Ishikawa (cell line): ENCODE measurements around the gene RAP1GAP.

Experiments used
- CEBPB ChIP-seq: IDR thresholded peaks from 2 replicates; pipeline ENCODE4 v1.6.1; 2012
- EGR1 ChIP-seq: IDR thresholded peaks from 2 replicates; pipeline ENCODE4 v1.6.1; 2012
- EP300 ChIP-seq: IDR thresholded peaks from 2 replicates; pipeline ENCODE4 v1.6.1; 2012; ENCODE audit warnings: borderline replicate concordance
- NFIC ChIP-seq: IDR thresholded peaks from 2 replicates; pipeline ENCODE4 v1.6.1; 2012
- RAD21 ChIP-seq: IDR thresholded peaks from 2 replicates; pipeline ENCODE4 v1.6.1; 2012; ENCODE audit warnings: low read depth
- TAF1 ChIP-seq: IDR thresholded peaks from 2 replicates; pipeline ENCODE4 v1.6.1; 2012; ENCODE audit warnings: low read depth, mild to moderate bottlenecking
- ZBTB7A ChIP-seq: IDR thresholded peaks from 2 replicates; pipeline ENCODE4 v1.6.1; 2012; ENCODE audit warnings: low read depth
- TF ChIP-seq, protein P1 (sequence below): IDR thresholded peaks from 2 replicates; pipeline ENCODE4 v1.6.1; 2012

DNA sequence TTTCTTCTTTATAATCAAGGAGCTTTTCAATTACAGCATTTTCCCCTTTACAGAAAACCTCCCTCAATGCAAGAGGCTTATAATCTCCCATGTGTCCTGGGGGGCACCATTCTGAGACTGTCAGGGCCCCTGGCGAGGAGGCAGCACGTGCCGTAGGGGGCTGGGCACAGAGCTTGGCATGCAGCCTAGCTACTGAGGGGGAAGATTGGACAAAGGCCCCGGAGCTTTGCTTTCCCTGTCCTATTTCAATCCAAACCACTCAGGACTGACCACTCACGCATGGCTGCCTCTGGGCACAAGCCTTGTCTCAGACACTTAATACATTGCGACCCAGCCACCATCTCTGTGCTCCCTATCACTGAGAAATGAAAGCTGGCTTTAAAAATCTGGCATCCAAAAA, 2.8 kb upstream of the RAP1GAP start:
- no peak for TF ChIP-seq RAD21
- no peak for TF ChIP-seq CEBPB
- no peak for TF ChIP-seq EP300
- TF ChIP-seq, protein P1, sequence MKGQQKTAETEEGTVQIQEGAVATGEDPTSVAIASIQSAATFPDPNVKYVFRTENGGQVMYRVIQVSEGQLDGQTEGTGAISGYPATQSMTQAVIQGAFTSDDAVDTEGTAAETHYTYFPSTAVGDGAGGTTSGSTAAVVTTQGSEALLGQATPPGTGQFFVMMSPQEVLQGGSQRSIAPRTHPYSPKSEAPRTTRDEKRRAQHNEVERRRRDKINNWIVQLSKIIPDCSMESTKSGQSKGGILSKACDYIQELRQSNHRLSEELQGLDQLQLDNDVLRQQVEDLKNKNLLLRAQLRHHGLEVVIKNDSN, result 0 out of 2 replicates have a peak, but pooled peaks have one; percentile 43
- TF ChIP-seq NFIC, result peak; percentile 74
- no peak for TF ChIP-seq EGR1
- no peak for TF ChIP-seq TAF1
- TF ChIP-seq ZBTB7A, result no peak
